GM21515 (cell line): ENCODE data around the gene FAM229B.
"Not testable (repeated sequence)": the region's sequence is repeated elsewhere in the genome, so short reads cannot be mapped to it uniquely, and the experiment has no call there.

Source experiments
- ATAC-seq: cut with Tn5 transposase; IDR thresholded peaks from one replicate; pipeline ENCODE4 v1.9.1; 2021; ENCODE audit not compliant: unreplicated experiment

Gene FAM229B

GRCh38 chr6:112062966-112063365, 24.4 kb upstream of the FAM229B start:
- ATAC-seq, result no peak

- ATAC-seq, result no peak
Measured at GRCh38 chr6:112065426-112065986, 21.9 kb upstream of the FAM229B start.

GRCh38 chr6:112066606-112067005, 20.8 kb upstream of the FAM229B start:
- ATAC-seq, result no peak

GRCh38 chr6:112081569-112081968, 5.8 kb upstream of the FAM229B start:
- ATAC-seq, result no peak

GRCh38 chr6:112085286-112086065, 1.9 kb upstream of the FAM229B start:
- no peak for ATAC-seq

- ATAC-seq, result peak; percentile 31
Measured at GRCh38 chr6:112086744-112087135, 651 bp upstream of the FAM229B start.

- no peak for ATAC-seq
Measured at GRCh38 chr6:112087916-112088315, 525 bp downstream of the FAM229B start.

GRCh38 chr6:112096901-112097300, 9.5 kb downstream of the FAM229B start:
- no peak for ATAC-seq

- ATAC-seq, result no peak
Measured at GRCh38 chr6:112100561-112100960, 13.2 kb downstream of the FAM229B start.

- not testable (repeated sequence) for ATAC-seq
Measured at GRCh38 chr6:112106026-112106425, 18.6 kb downstream of the FAM229B start.

- ATAC-seq, result no peak
Measured at GRCh38 chr6:112106562-112106961, 19.2 kb downstream of the FAM229B start.

- ATAC-seq, result no peak
Measured at GRCh38 chr6:112109262-112109661, 21.9 kb downstream of the FAM229B start.

GRCh38 chr6:112113431-112113830, 26.0 kb downstream of the FAM229B start:
- no peak for ATAC-seq

GRCh38 chr6:112113918-112114317, 26.5 kb downstream of the FAM229B start:
- no peak for ATAC-seq

- ATAC-seq, result no peak
Measured at GRCh38 chr6:112114577-112115223, 27.3 kb downstream of the FAM229B start.

GRCh38 chr6:112116221-112116620, 28.8 kb downstream of the FAM229B start:
- ATAC-seq, result no peak

GRCh38 chr6:112117554-112117953, 30.2 kb downstream of the FAM229B start:
- no peak for ATAC-seq

GRCh38 chr6:112118034-112118433, 30.6 kb downstream of the FAM229B start:
- no peak for ATAC-seq

GRCh38 chr6:112122756-112123155, 35.4 kb downstream of the FAM229B start:
- no peak for ATAC-seq

- ATAC-seq, result no peak
Measured at GRCh38 chr6:112123982-112124381, 36.6 kb downstream of the FAM229B start.

- no peak for ATAC-seq
Measured at GRCh38 chr6:112128208-112128607, 40.8 kb downstream of the FAM229B start.

GRCh38 chr6:112130878-112131277, 43.5 kb downstream of the FAM229B start:
- ATAC-seq, result no peak
